ENCODE data around the gene HAPSTR1.
A peak's percentile ranks its signal among the peaks of the same experiment; 100 is the strongest.

The HAPSTR1 gene

DNA sequence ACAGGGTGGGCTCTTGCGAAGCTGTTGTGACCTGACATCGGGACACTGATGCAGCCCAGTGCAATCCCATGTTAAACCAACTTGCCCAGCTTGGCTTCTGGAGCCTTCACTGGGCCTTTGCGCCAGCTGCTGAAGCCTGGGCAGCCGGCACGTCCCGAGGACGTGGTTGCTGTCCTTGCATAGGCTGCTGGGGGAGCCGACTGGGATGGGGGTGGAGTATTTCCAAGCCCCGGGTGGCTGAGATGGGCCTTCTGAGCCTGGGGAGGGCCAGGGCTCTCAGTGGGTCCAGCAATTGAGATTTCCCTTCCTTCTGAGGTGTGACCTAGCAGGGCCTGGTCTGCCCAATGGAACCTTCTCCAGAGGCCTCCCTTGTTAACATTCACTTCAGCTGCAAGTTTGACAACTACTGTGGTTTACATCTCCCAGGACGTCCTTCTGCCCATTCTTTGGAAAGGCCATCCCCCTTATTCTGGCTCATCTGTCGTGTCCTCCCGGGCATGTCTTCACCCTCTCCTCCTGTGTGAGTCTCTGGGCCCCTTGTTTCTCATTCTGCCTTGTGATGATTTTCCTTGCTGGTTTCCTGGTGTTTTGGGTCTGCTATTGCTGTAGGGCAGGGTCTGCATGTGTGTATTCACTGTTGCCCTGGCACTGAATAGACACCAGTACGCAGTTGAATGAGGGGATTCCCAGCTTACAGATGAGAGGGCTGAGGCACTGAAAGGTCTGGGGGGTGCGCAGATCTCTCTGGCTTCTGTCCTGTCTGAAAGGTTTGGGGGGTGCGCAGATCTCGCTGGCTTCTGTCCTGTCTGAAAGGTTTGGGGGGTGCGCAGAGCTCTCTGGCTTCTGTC, 34.4 kb downstream of the HAPSTR1 start:
- FAIRE-seq: no peak
- no peak for DNase-seq (ENCODE audit: insufficient read length)
- TF ChIP-seq POLR2A (IDR thresholded peaks at IDR 0.05; ENCODE audit: low read depth, low read length): no peak
- no peak for TF ChIP-seq TAF1 (IDR thresholded peaks at IDR 0.05; ENCODE audit: borderline replicate concordance, low read depth, low read length)
- no peak for TF ChIP-seq POLR2AphosphoS5 (IDR thresholded peaks at IDR 0.05; ENCODE audit: low read depth, low read length)

DNA sequence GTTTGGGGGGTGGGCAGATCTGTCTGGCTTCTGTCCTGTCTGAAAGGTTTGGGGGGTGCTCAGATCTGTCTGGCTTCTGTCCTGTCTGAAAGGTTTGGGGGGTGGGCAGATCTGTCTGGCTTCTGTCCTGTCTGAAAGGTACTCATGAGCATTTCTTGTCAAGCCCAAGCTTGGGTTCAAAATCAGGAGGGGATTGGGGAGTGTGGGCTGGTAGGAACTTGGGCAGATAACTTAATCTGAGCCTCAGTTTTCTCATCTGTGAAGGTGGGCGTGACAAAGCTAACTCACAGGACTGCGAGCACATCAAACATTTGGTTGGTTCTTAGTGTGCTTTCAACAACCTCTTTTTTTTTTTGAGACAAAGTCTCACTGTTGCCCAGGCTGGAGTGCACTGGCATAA, 35.2 kb downstream of the HAPSTR1 start:
- DNase-seq (ENCODE audit: insufficient read length) (no peak), FAIRE-seq (no peak)
- no peak for TF ChIP-seq POLR2A (IDR thresholded peaks at IDR 0.05; ENCODE audit: low read depth, low read length)
- no peak for TF ChIP-seq TAF1 (IDR thresholded peaks at IDR 0.05; ENCODE audit: borderline replicate concordance, low read depth, low read length)
- TF ChIP-seq POLR2AphosphoS5 (IDR thresholded peaks at IDR 0.05; ENCODE audit: low read depth, low read length): no peak

DNA sequence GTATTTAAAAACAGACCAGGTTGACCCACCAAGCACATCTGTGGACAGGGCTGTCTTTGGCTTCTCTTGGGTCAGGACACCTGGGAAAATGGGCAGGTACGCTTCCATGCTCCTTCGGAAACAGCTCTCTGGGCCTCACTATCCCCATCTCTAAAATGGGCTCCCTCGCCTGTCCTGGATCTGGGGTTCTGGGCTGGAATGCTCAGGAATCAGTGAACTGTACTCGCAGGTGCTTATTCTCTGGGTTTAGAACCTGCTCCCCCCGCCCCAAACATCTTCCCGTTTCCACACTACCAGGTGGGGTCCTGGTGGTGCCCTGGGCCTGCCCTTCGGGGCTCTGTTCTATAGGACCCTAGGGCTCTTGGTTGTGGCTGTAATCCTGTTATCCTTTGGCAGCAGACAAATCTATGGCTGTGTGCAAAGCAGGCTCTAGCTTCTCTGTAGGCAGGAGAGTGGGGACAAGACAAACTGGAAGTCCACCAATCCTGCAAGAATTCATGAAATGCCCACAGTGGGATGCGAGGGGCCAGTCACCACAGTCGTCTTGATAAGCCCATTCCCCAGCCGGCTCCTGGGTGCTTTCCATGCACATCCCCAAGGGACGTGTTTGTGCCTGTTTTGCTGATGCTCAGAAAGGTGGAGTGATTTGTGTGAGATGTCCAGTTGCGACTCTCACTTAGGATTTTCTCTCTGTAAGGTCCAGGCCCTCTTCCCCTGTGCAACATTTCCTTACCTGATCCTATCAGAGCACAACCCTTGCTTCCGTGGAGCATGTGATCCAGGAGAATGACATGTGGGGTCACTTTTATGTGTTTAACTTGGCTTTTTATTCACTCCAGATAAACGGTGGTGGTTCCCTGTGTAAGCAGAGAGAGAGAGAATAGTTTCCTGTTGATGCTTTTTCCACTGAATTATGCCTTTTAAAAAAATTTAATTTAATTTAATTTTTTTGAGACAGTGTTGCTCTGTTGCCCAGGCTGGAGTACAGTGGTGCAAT, 37.2 kb downstream of the HAPSTR1 start:
- no peak for TF ChIP-seq POLR2AphosphoS5 (IDR thresholded peaks at IDR 0.05; ENCODE audit: low read depth, low read length)
- TF ChIP-seq TAF1 (IDR thresholded peaks at IDR 0.05; ENCODE audit: borderline replicate concordance, low read depth, low read length): no peak
- TF ChIP-seq POLR2A (IDR thresholded peaks at IDR 0.05; ENCODE audit: low read depth, low read length): no peak
- DNase-seq (ENCODE audit: insufficient read length) (no peak), FAIRE-seq (no peak)

DNA sequence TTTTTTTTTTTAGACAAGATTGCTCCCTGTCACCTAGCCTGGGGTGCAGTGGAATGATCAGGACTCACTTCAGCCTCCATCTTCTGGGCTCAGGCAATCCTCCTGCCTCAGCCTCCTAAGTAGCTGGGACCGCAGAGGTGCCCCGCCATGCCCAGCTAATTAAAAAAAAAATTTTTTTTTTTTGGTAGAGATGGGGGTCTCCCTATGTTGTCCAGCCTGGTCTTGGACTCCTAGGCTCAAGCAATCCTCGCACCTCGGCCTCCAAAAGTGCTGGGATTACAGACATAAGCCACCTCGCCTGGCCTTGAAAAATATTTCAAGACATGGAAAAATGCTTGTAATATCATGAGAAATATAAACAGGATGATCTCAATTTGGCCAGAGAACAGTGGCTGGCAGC, 42.9 kb downstream of the HAPSTR1 start:
- no peak for FAIRE-seq
- no peak for TF ChIP-seq POLR2AphosphoS5 (IDR thresholded peaks at IDR 0.05; ENCODE audit: low read depth, low read length)
- TF ChIP-seq POLR2A (IDR thresholded peaks at IDR 0.05; ENCODE audit: low read depth, low read length): no peak
- no peak for TF ChIP-seq TAF1 (IDR thresholded peaks at IDR 0.05; ENCODE audit: borderline replicate concordance, low read depth, low read length)

DNA sequence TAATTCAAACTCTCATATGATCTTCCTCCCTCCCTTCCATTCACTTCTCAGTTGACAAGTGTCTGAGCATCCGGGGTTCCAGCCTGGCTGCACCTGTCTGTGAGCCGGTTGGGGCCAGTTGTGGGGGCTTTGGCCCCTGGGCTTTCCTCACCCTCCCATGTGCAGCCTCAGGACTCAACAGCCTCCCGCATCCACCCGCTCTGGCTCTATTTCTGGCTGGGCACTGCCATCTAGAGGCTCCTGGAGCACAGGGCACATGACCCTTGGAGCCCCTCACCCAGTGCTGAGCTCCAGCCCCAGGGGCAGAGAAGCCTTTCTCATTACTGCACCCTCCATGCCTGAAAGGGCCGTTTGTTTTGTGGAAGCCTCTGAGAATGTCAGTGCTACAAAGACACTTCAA, 43.3 kb downstream of the HAPSTR1 start:
- no peak for TF ChIP-seq TAF1 (IDR thresholded peaks at IDR 0.05; ENCODE audit: borderline replicate concordance, low read depth, low read length)
- TF ChIP-seq POLR2A (IDR thresholded peaks at IDR 0.05; ENCODE audit: low read depth, low read length): no peak
- TF ChIP-seq POLR2AphosphoS5 (IDR thresholded peaks at IDR 0.05; ENCODE audit: low read depth, low read length): no peak
- DNase-seq (ENCODE audit: insufficient read length): peak; percentile 51
- no peak for FAIRE-seq

More for the DNA sequence above, 42.9 kb downstream of the HAPSTR1 start:
- no peak for DNase-seq (ENCODE audit: insufficient read length)

DNA sequence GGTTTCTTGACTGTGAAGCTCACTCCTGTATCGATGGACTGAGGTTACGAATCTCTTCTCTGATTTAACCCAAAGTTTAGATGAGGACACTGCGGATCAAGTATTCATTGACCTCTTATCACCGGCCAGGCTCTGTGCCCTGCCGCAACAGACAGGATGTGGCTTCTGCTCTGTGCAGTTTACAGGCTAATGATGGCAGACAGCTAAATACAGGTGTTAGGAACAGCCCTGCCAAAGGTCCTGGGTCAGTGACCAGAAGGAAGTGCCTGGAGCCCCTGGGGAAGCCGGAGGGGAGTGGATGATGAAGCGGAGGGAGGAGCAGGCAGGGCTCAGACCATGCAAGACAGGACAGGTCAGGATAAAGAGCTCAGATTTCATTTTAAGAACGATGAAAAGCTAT, 44.4 kb downstream of the HAPSTR1 start:
- DNase-seq (ENCODE audit: insufficient read length) (no peak), FAIRE-seq (no peak)
- TF ChIP-seq POLR2AphosphoS5 (IDR thresholded peaks at IDR 0.05; ENCODE audit: low read depth, low read length): no peak
- no peak for TF ChIP-seq TAF1 (IDR thresholded peaks at IDR 0.05; ENCODE audit: borderline replicate concordance, low read depth, low read length)
- no peak for TF ChIP-seq POLR2A (IDR thresholded peaks at IDR 0.05; ENCODE audit: low read depth, low read length)

DNA sequence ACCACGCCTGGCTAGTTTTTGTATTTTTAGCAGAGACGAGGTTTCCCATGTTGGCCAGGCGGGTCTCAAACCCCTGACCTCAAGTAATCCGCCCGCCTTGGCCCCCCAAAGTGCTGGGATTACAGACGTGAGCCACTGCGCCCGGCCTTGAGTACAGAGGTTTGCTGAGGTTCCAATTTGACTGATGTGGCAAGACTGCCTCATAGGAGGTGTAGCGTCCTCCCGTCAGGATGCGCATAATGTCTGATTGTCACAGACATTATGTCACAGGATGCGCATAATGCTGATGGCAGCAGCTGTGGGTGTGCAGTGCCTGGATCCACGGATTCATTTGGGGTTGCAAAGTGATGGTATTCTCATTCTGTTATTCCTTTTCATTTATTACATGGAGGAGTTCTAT, 45.2 kb downstream of the HAPSTR1 start:
- FAIRE-seq (no peak), DNase-seq (ENCODE audit: insufficient read length) (no peak)
- no peak for TF ChIP-seq POLR2A (IDR thresholded peaks at IDR 0.05; ENCODE audit: low read depth, low read length)
- no peak for TF ChIP-seq POLR2AphosphoS5 (IDR thresholded peaks at IDR 0.05; ENCODE audit: low read depth, low read length)
- no peak for TF ChIP-seq TAF1 (IDR thresholded peaks at IDR 0.05; ENCODE audit: borderline replicate concordance, low read depth, low read length)

DNA sequence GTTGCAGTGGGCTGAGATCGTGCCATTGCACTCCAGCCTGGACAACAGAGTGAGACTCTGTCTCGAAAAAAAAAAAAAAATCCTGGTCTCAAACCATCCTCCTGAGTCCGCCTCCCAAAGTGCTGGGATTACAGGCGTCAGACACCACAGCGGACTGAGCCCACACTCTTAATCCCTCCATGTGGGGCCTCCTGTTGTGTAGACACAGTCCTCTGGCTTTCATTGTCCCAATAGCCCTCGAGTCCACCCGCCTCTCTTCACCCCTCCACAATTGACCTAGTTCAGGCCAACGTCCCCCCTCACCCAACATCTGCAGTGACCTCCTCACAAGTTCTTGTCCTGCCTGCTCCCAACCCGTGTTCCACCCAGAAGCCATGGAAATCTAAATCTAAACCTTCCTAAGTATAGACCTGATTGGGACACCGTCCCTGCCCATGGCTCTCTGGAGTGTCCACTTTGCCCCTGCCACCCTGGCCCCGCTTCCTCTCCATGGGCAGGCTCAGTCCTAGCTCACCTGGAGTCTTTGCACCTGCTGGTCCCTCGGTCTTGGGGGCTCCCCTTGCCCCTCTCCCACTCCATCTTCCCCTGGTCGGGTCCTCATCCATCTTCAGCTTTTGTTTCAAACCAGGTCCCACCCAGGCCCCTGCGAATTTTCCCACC, 46.7 kb downstream of the HAPSTR1 start:
- FAIRE-seq: no peak
- TF ChIP-seq TAF1 (IDR thresholded peaks at IDR 0.05; ENCODE audit: borderline replicate concordance, low read depth, low read length): no peak
- no peak for TF ChIP-seq POLR2AphosphoS5 (IDR thresholded peaks at IDR 0.05; ENCODE audit: low read depth, low read length)
- no peak for TF ChIP-seq POLR2A (IDR thresholded peaks at IDR 0.05; ENCODE audit: low read depth, low read length)

DNA sequence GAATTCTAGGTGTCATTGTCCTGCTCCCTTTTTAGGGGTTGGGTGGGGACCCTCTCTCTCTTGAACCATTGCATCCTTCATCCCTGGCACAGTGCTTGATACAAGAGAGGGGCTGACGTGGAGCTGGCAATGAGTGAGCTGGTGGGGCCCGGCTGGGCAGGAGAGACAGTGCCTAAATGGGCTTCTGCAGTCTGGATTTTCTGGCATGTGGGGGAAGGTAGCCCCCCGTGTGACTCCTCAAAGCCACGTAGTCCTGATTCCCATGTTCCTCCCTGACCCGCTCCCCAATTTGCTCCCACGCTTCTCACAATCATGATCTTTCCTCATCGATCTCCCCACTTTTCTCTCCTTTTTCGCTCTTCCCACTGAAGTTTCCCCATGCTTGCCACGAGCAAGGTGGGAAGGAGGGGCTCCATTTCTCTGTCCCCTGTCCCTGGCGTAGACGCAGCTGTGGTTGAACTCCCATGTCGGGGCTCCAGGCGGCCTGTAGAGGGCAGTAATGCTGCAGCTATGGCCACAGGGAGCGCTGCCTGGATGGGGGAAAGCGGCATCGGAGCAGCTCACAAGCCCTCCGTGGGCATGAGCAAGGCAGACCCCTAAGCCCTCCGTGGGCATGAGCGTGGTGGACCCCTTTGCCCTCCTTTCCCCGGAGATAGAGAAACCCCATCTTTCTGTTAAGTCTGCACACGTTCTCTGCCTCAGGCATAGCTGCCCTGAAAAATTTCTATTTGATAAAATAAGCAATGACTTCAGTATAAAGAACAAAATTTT, 47.5 kb downstream of the HAPSTR1 start:
- no peak for TF ChIP-seq TAF1 (IDR thresholded peaks at IDR 0.05; ENCODE audit: borderline replicate concordance, low read depth, low read length)
- no peak for TF ChIP-seq POLR2AphosphoS5 (IDR thresholded peaks at IDR 0.05; ENCODE audit: low read depth, low read length)
- TF ChIP-seq POLR2A (IDR thresholded peaks at IDR 0.05; ENCODE audit: low read depth, low read length): no peak
- DNase-seq (ENCODE audit: insufficient read length) (no peak), FAIRE-seq (peak; percentile 89)

More for the DNA sequence above, 46.7 kb downstream of the HAPSTR1 start:
- DNase-seq (ENCODE audit: insufficient read length): no peak

DNA sequence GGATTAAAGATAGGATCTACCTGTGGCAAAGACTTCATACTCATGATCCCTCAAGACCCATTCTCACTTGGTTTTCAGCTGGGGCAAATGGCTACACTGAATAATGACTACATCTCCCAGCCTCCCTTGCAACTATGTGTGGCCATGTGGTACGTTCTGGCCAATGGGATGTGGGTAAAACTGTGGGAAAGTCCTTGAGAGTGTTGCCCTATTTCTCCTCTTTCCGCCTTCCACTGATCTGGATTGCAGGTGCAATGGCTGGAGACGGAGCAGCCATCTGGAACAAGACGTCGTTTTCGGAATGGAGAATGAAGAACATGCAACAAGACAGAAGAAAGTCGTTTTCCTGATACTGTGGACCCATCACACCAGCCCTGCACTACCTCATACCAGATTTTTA, 48.5 kb downstream of the HAPSTR1 start:
- peak; percentile 96 for FAIRE-seq
- DNase-seq (ENCODE audit: insufficient read length): no peak
- no peak for TF ChIP-seq POLR2AphosphoS5 (IDR thresholded peaks at IDR 0.05; ENCODE audit: low read depth, low read length)
- no peak for TF ChIP-seq TAF1 (IDR thresholded peaks at IDR 0.05; ENCODE audit: borderline replicate concordance, low read depth, low read length)
- TF ChIP-seq POLR2A (IDR thresholded peaks at IDR 0.05; ENCODE audit: low read depth, low read length): no peak

All from GM12892 (cell line).